Measurements from ENCODE around the gene NCAM1.
A peak's percentile ranks its signal among the peaks of the same experiment; 100 is the strongest.

NCAM1 gene

DNA sequence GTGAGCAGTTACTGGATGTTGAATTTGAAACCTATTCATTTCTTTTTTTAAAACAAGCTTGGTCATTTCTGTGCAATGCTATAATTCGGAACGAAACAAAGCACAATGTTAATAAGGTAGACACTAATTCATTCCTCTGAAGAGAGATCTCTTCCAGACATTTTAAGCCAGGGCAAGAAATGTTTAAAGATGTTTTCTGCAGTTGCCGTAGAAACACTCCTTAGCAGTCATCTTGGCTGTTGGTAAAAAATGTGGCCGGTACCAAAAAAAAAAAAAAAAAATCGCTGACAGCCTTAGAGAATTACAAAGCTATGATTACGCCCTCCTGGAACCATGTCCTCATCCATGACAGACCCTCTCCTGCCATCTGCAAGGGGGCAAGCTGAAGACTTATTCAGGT lies 286.7 kb downstream of the NCAM1 start:
- H3K36me3 ChIP-seq (ENCODE audit: insufficient read depth, low read length): no peaks in the 10 kb centered on the region
- H3K79me2 ChIP-seq (ENCODE audit: insufficient read depth, low read length): no peaks in the 10 kb centered on the region
- no peak overlapping the region for H3K4me3 ChIP-seq (ENCODE audit: low read depth in 1 of 2, low read length in 2 of 2)
- H3K9ac ChIP-seq (ENCODE audit: low read depth, low read length): no peak overlapping the region
- DNase-seq: no peak
- no peak overlapping the region for H3K27ac ChIP-seq (ENCODE audit: low read length)
- H3K4me2 ChIP-seq (ENCODE audit: insufficient read depth, low read length): no peak overlapping the region
- ATAC-seq (ENCODE audit: insufficient read depth, low read depth): no peak
- no peaks in the 10 kb centered on the region for H4K20me1 ChIP-seq (ENCODE audit: insufficient read depth, low read length)
- H3K9me3 ChIP-seq (ENCODE audit: insufficient read depth, low read length, severe bottlenecking): no peaks in the 10 kb centered on the region
- TF ChIP-seq EZH2 (IDR thresholded peaks at IDR 0.05; ENCODE audit: borderline replicate concordance, low read depth, low read length, severe bottlenecking): no peak
- TF ChIP-seq, protein P1, sequence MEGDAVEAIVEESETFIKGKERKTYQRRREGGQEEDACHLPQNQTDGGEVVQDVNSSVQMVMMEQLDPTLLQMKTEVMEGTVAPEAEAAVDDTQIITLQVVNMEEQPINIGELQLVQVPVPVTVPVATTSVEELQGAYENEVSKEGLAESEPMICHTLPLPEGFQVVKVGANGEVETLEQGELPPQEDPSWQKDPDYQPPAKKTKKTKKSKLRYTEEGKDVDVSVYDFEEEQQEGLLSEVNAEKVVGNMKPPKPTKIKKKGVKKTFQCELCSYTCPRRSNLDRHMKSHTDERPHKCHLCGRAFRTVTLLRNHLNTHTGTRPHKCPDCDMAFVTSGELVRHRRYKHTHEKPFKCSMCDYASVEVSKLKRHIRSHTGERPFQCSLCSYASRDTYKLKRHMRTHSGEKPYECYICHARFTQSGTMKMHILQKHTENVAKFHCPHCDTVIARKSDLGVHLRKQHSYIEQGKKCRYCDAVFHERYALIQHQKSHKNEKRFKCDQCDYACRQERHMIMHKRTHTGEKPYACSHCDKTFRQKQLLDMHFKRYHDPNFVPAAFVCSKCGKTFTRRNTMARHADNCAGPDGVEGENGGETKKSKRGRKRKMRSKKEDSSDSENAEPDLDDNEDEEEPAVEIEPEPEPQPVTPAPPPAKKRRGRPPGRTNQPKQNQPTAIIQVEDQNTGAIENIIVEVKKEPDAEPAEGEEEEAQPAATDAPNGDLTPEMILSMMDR (IDR thresholded peaks at IDR 0.05; ENCODE audit: borderline replicate concordance, extremely low read depth, low read length, poor library complexity, severe bottlenecking): no peak
- peaks cover 3% of the 10 kb centered on the region for H3K27me3 ChIP-seq (ENCODE audit: insufficient read depth, low read length, poor library complexity)
- H2AFZ ChIP-seq (ENCODE audit: low read depth, low read length): no peak overlapping the region
- H3K4me1 ChIP-seq (ENCODE audit: insufficient read depth, low read length): no peaks in the 10 kb centered on the region

DNA sequence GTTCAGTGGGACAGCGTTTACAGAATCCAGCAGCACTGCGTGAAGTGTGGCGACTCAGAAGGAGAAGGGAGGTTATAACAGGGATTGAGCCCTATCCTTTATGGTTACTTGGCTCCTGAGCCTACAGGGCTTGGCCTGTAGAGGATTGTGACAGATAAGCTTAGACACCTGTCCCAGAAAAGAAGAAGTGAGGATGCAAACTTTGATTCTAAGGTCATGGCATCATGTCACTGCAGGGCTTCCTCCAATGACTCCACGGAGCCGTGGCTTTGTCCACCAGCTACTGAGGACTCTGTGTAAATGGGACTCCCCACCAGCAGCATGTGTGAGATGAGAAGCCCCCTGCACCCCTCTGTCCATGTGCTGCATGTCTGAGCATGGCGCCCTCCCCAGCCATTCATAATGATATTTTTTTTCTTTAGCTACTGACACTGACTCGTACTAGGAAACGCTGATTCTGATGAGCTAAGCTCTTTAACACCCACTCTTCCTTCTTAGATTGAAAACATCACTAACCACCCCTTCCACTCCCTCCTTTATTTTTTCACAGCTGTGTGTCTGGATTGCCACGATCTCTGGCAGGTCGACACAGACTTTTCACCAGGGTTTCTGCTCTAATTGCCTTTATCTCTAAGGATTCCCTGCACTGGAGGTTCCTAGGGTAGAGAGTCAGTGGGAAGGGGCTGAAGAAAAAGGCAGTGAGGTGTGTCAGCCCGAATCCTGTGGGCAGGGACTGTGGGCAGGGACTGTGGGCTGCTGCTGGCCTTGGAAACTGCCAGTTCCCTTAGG lies 287.7 kb downstream of the NCAM1 start:
- no peaks in the 10 kb centered on the region for H3K36me3 ChIP-seq (ENCODE audit: insufficient read depth, low read length)
- ATAC-seq (ENCODE audit: insufficient read depth, low read depth): no peak
- no peaks in the 10 kb centered on the region for H3K9me3 ChIP-seq (ENCODE audit: insufficient read depth, low read length, severe bottlenecking)
- H3K79me2 ChIP-seq (ENCODE audit: insufficient read depth, low read length): no peaks in the 10 kb centered on the region
- no peak for DNase-seq
- TF ChIP-seq, protein P1 (IDR thresholded peaks at IDR 0.05; ENCODE audit: borderline replicate concordance, extremely low read depth, low read length, poor library complexity, severe bottlenecking): no peak
- no peak for TF ChIP-seq EZH2 (IDR thresholded peaks at IDR 0.05; ENCODE audit: borderline replicate concordance, low read depth, low read length, severe bottlenecking)
- H4K20me1 ChIP-seq (ENCODE audit: insufficient read depth, low read length): no peaks in the 10 kb centered on the region
- H3K27me3 ChIP-seq (ENCODE audit: insufficient read depth, low read length, poor library complexity): no peaks in the 10 kb centered on the region
- no peaks in the 10 kb centered on the region for H3K4me1 ChIP-seq (ENCODE audit: insufficient read depth, low read length)
- H3K27ac ChIP-seq (ENCODE audit: low read length): no peak overlapping the region
- H3K4me3 ChIP-seq (ENCODE audit: low read depth in 1 of 2, low read length in 2 of 2): no peak overlapping the region
- no peak overlapping the region for H3K9ac ChIP-seq (ENCODE audit: low read depth, low read length)
- no peak overlapping the region for H3K4me2 ChIP-seq (ENCODE audit: insufficient read depth, low read length)
- no peak overlapping the region for H2AFZ ChIP-seq (ENCODE audit: low read depth, low read length)

DNA sequence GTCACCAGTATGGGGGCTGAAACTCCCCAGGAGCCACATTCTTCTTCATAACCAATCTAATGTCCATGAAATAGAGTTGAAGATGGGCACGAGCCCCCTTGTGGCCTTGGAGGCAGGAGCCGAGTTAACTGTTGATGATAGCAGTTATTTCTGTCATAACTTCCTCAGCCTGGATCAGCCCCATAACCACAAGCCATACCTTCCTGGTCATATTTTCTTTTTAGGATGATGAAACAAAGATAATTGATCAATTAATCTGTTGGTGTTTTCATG lies 288.2 kb downstream of the NCAM1 start:
- TF ChIP-seq EZH2 (IDR thresholded peaks at IDR 0.05; ENCODE audit: borderline replicate concordance, low read depth, low read length, severe bottlenecking): no peak
- TF ChIP-seq, protein P1 (IDR thresholded peaks at IDR 0.05; ENCODE audit: borderline replicate concordance, extremely low read depth, low read length, poor library complexity, severe bottlenecking): peak; percentile 22
- Histone ChIP-seq H2AFZ (ENCODE audit: low read depth, low read length) (no peak overlapping the region), H4K20me1 (ENCODE audit: insufficient read depth, low read length) (no peaks in the 10 kb centered on the region), H3K9ac (ENCODE audit: low read depth, low read length) (no peak overlapping the region), H3K36me3 (ENCODE audit: insufficient read depth, low read length) (no peaks in the 10 kb centered on the region), H3K4me2 (ENCODE audit: insufficient read depth, low read length) (no peak overlapping the region), H3K4me1 (ENCODE audit: insufficient read depth, low read length) (no peaks in the 10 kb centered on the region), H3K4me3 (ENCODE audit: low read depth in 1 of 2, low read length in 2 of 2) (no peak overlapping the region), H3K27ac (ENCODE audit: low read length) (no peak overlapping the region), H3K9me3 (ENCODE audit: insufficient read depth, low read length, severe bottlenecking) (no peaks in the 10 kb centered on the region), H3K27me3 (ENCODE audit: insufficient read depth, low read length, poor library complexity) (no peaks in the 10 kb centered on the region), H3K79me2 (ENCODE audit: insufficient read depth, low read length) (no peaks in the 10 kb centered on the region)
- no peak for DNase-seq
- no peak for ATAC-seq (ENCODE audit: insufficient read depth, low read depth)
